WTC11 (cell line): ENCODE data around the gene CLCN7. TPM values are rescaled to one million over a fixed set of nuclear protein-coding genes. Genes with fewer than 3 reads are reported as not detected.

ENCODE experiments used
- ATAC-seq: fragments of 200-7000 bp; cut with Tn5 transposase; 2 replicates; pipeline ENCODE4 v1.10.0; 2021; ENCODE audit warnings: mild to moderate bottlenecking, moderate library complexity
- CTCF ChIA-PET: fragments of 300-600 bp; sonication (Branson Sonifier 250); formaldehyde crosslinking; loops from one replicate; lab custom pipeline; 2021; ENCODE audit warnings: antibody characterized with exemption; lab: Charles Lee
- POLR2A ChIA-PET: fragments of 350-600 bp; sonication (Branson Sonifier 250); formaldehyde crosslinking; loops from one replicate; lab custom pipeline; 2021; ENCODE audit warnings: antibody characterized with exemption; lab: Charles Lee
- DNase-seq: peaks from one replicate; pipeline ENCODE4 v3.0.0; 2021; ENCODE audit warnings: low spot score
- H3K27ac Mint-ChIP-seq: 2 replicates; pipeline ENCODE4 v1.8.0; 2021; ENCODE audit warnings: mixed read lengths
- H3K27me3 Mint-ChIP-seq: 2 replicates; pipeline ENCODE4 v1.8.0; 2021; ENCODE audit warnings: low read depth, mild to moderate bottlenecking, moderate library complexity, mixed read lengths
- H3K36me3 Mint-ChIP-seq: 2 replicates; pipeline ENCODE4 v1.8.0; 2021; ENCODE audit warnings: mixed read lengths
- H3K4me1 Mint-ChIP-seq: 2 replicates; pipeline ENCODE4 v1.8.0; 2022; ENCODE audit warnings: mixed read lengths
- H3K4me3 Mint-ChIP-seq: 2 replicates; pipeline ENCODE4 v1.8.0; 2021; ENCODE audit warnings: mild to moderate bottlenecking, moderate library complexity, mixed read lengths
- H3K9me3 Mint-ChIP-seq: 2 replicates; pipeline ENCODE4 v1.8.0; 2021; ENCODE audit warnings: mixed read lengths
- CBFB ChIP-seq: sonication (generic); formaldehyde crosslinking; IDR thresholded peaks from 2 replicates; pipeline ENCODE4 v1.8.1; 2022; ENCODE audit warnings: mild to moderate bottlenecking, low read depth, missing genetic modification reagents
- ESRRA ChIP-seq: sonication (generic); formaldehyde crosslinking; IDR thresholded peaks from 2 replicates; pipeline ENCODE4 v1.8.1; 2022; ENCODE audit warnings: mild to moderate bottlenecking, missing genetic modification reagents, borderline replicate concordance
- FOXK1 ChIP-seq: sonication (generic); formaldehyde crosslinking; IDR thresholded peaks from 2 replicates; pipeline ENCODE4 v1.8.0; 2022; ENCODE audit warnings: mild to moderate bottlenecking, moderate library complexity, missing genetic modification reagents
- GABPB1 ChIP-seq: sonication (generic); formaldehyde crosslinking; IDR thresholded peaks from 2 replicates; pipeline ENCODE4 v1.8.1; 2023; ENCODE audit warnings: mild to moderate bottlenecking, missing genetic modification reagents
- GTF2I ChIP-seq: fragments of 250-450 bp; sonication (Bioruptor Pico); conservative IDR thresholded peaks from 2 replicates; pipeline ENCODE4 v1.4.0; 2021; ENCODE audit warnings: mild to moderate bottlenecking
- IRF2 ChIP-seq: sonication (generic); formaldehyde crosslinking; IDR thresholded peaks from 2 replicates; pipeline ENCODE4 v1.8.0; 2022; ENCODE audit warnings: low read depth, missing genetic modification reagents, borderline replicate concordance
- MYBL2 ChIP-seq: sonication (generic); formaldehyde crosslinking; IDR thresholded peaks from 2 replicates; pipeline ENCODE4 v1.8.1; 2023; ENCODE audit warnings: mild to moderate bottlenecking, moderate library complexity, missing genetic modification reagents
- NFE2L1 ChIP-seq: sonication (generic); formaldehyde crosslinking; IDR thresholded peaks from 2 replicates; pipeline ENCODE4 v1.8.1; 2023; ENCODE audit warnings: missing genetic modification reagents
- NR1H2 ChIP-seq: sonication (generic); formaldehyde crosslinking; IDR thresholded peaks from 2 replicates; pipeline ENCODE4 v1.9.0; 2021; ENCODE audit warnings: mild to moderate bottlenecking, moderate library complexity, missing genetic modification reagents
- PRRX2 ChIP-seq: fragments of 250-450 bp; sonication (Bioruptor Pico); IDR thresholded peaks from 2 replicates; pipeline ENCODE4 v1.8.0; 2021; ENCODE audit warnings: mild to moderate bottlenecking
- SMAD3 ChIP-seq: sonication (generic); formaldehyde crosslinking; IDR thresholded peaks from 2 replicates; pipeline ENCODE4 v1.8.0; 2022; ENCODE audit warnings: missing genetic modification reagents, mild to moderate bottlenecking, borderline replicate concordance
- SMAD4 ChIP-seq: sonication (generic); formaldehyde crosslinking; IDR thresholded peaks from 2 replicates; pipeline ENCODE4 v1.8.0; 2022; ENCODE audit warnings: mild to moderate bottlenecking, missing genetic modification reagents
- TP53 ChIP-seq: sonication (generic); formaldehyde crosslinking; IDR thresholded peaks from 2 replicates; pipeline ENCODE4 v1.8.1; 2023; ENCODE audit warnings: mild to moderate bottlenecking, missing genetic modification reagents
- USF1 ChIP-seq: sonication (generic); formaldehyde crosslinking; IDR thresholded peaks from 2 replicates; pipeline ENCODE4 v1.8.0; 2022; ENCODE audit warnings: mild to moderate bottlenecking, missing genetic modification reagents
- ZNF138 ChIP-seq: sonication (generic); formaldehyde crosslinking; conservative IDR thresholded peaks from 2 replicates; pipeline ENCODE4 v1.8.1; 2022; ENCODE audit warnings: mild to moderate bottlenecking, moderate library complexity, missing genetic modification reagents
- ZNF219 ChIP-seq: sonication (generic); formaldehyde crosslinking; IDR thresholded peaks from 2 replicates; pipeline ENCODE4 v1.8.0; 2023; ENCODE audit warnings: missing genetic modification reagents, mild to moderate bottlenecking, borderline replicate concordance
- ZNF263 ChIP-seq: sonication (generic); formaldehyde crosslinking; IDR thresholded peaks from 2 replicates; pipeline ENCODE4 v1.8.1; 2022; ENCODE audit warnings: low read depth, mild to moderate bottlenecking, moderate library complexity, missing genetic modification reagents
- ZNF317 ChIP-seq: sonication (generic); formaldehyde crosslinking; IDR thresholded peaks from 2 replicates; pipeline ENCODE4 v1.8.1; 2023; ENCODE audit warnings: low read depth, mild to moderate bottlenecking, moderate library complexity, missing genetic modification reagents, borderline replicate concordance
- ZNF532 ChIP-seq: fragments of 250-450 bp; sonication (Bioruptor Pico); IDR thresholded peaks from 2 replicates; pipeline ENCODE4 v1.9.0; 2021; ENCODE audit warnings: mild to moderate bottlenecking, borderline replicate concordance
- total RNA-seq: library from RNA; stranded (reverse); gene quantifications from 3 replicates; pipeline ENCODE4 v1.2.3, GENCODE V29; 2021
- TF ChIP-seq, protein P1 (sequence below): fragments of 250-450 bp; sonication (Bioruptor Pico); IDR thresholded peaks from 2 replicates; pipeline ENCODE4 v1.8.0; 2021; ENCODE audit warnings: mild to moderate bottlenecking
- TF ChIP-seq, protein P2 (sequence below): sonication (generic); formaldehyde crosslinking; IDR thresholded peaks from 2 replicates; pipeline ENCODE4 v1.8.0; 2022; ENCODE audit warnings: mild to moderate bottlenecking, missing genetic modification reagents
- TF ChIP-seq, protein P3 (sequence below): sonication (generic); formaldehyde crosslinking; IDR thresholded peaks from 2 replicates; pipeline ENCODE4 v1.8.1; 2023; ENCODE audit warnings: mild to moderate bottlenecking, missing genetic modification reagents, moderate library complexity

Gene CLCN7
- total RNA-seq, 1 experiment from 2014 or later = 94.1 TPM

GRCh38 chr16:1429631-1430030 is 45.2 kb downstream of the CLCN7 start (continued):
- TF ChIP-seq ZNF317 (no peak), IRF2 (no peak), SMAD3 (no peak), CBFB (no peak)

DNA sequence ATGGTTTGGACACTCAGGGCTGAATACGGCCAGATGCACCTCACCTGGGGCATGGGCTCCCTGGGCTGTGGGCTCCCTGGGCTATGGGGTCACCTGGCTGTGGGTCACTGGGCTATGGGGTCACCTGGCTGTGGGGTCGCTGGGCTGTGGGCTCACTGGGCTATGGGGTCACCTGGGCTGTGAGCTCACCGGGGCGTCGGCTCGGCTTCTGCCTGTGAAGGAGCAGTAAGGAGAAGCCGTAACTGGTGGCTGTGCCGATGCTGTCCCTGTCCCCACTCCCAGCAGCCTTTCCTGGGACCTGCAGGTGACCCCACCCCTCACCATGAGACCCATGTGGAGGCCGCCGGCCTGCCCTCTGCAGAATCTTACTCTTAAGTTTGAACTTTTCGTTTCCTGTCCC is 45.8 kb downstream of the CLCN7 start:
- Mint-ChIP-seq H3K27me3 (no peaks in the 10 kb centered on the region), H3K4me3 (no peak overlapping the region), H3K4me1 (no peaks in the 10 kb centered on the region), H3K36me3 (no peaks in the 10 kb centered on the region), H3K27ac (no peak overlapping the region), H3K9me3 (no peaks in the 10 kb centered on the region)
- ATAC-seq = no peak
- POLR2A ChIA-PET = interaction anchor here (1.3 kb wide), 1 partner anchor 8 kb away, joined by 3 read pairs; the partner anchor contains the start of gene UQCC4
- TF ChIP-seq, protein P1, sequence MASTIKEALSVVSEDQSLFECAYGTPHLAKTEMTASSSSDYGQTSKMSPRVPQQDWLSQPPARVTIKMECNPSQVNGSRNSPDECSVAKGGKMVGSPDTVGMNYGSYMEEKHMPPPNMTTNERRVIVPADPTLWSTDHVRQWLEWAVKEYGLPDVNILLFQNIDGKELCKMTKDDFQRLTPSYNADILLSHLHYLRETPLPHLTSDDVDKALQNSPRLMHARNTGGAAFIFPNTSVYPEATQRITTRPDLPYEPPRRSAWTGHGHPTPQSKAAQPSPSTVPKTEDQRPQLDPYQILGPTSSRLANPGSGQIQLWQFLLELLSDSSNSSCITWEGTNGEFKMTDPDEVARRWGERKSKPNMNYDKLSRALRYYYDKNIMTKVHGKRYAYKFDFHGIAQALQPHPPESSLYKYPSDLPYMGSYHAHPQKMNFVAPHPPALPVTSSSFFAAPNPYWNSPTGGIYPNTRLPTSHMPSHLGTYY (CRISPR knock-in tag) = no peak
- TF ChIP-seq PRRX2 = no peak
- TF ChIP-seq, protein P2, sequence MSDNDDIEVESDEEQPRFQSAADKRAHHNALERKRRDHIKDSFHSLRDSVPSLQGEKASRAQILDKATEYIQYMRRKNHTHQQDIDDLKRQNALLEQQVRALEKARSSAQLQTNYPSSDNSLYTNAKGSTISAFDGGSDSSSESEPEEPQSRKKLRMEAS (CRISPR knock-in tag) = no peak
- TF ChIP-seq, protein P3, sequence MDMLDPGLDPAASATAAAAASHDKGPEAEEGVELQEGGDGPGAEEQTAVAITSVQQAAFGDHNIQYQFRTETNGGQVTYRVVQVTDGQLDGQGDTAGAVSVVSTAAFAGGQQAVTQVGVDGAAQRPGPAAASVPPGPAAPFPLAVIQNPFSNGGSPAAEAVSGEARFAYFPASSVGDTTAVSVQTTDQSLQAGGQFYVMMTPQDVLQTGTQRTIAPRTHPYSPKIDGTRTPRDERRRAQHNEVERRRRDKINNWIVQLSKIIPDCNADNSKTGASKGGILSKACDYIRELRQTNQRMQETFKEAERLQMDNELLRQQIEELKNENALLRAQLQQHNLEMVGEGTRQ = no peak
- TF ChIP-seq ZNF317 = no peak
- TF ChIP-seq USF1 = no peak
- no peak for TF ChIP-seq NR1H2
- no peak for TF ChIP-seq ZNF219 (CRISPR knock-in tag)
- TF ChIP-seq ZNF532 (CRISPR knock-in tag) = no peak
- TF ChIP-seq ESRRA (CRISPR knock-in tag) = no peak
- TF ChIP-seq GABPB1 = no peak
- no peak for TF ChIP-seq NFE2L1
- TF ChIP-seq GTF2I (CRISPR knock-in tag) = no peak
- no peak for TF ChIP-seq ZNF138 (CRISPR knock-in tag)
- no peak for TF ChIP-seq TP53
- no peak for TF ChIP-seq IRF2
- no peak for TF ChIP-seq SMAD4 (CRISPR knock-in tag)
- no peak for TF ChIP-seq FOXK1 (CRISPR knock-in tag)
- TF ChIP-seq MYBL2 = no peak
- TF ChIP-seq ZNF263 (CRISPR knock-in tag) = no peak
- no peak for DNase-seq
- CTCF ChIA-PET = interaction anchor here (0.6 to 1.5 kb wide), 6 partner anchors 9 to 297 kb away, joined by 3 to 14 read pairs (median 4); partner anchors contain the start of genes TELO2 and UQCC4
